ENCODE data around the gene RAB37. TPM values are rescaled to one million over a fixed set of nuclear protein-coding genes. Genes with fewer than 3 reads are reported as not detected.
A peak's percentile ranks its signal among the peaks of the same experiment; 100 is the strongest.

Gene RAB37, protein sequence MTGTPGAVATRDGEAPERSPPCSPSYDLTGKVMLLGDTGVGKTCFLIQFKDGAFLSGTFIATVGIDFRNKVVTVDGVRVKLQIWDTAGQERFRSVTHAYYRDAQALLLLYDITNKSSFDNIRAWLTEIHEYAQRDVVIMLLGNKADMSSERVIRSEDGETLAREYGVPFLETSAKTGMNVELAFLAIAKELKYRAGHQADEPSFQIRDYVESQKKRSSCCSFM
- 10 to 100 TPM; 31.2 to 73.4 (median 40.7) TPM for total RNA-seq
- total RNA-seq (2013) = 64.0 TPM
- 0.64 to 79.1 (median 30.1) reads per million in 29 experiments for total RNA-seq

- CTCF ChIA-PET = interaction anchor here (0.6 to 4.8 kb wide), 18 partner anchors 9 to 379 kb away, joined by 3 to 88 read pairs (median 4); partner anchors contain the start of genes FDXR (in 1 of the 2) and NAT9 (in 1 of the 2)
These were observed at the start of gene RAB37 for GRCh38 chr17:74736513-74737298. Gene RAB37, plus strand, starts transcription at chr17:74737256. Its CDS starts 17 bp downstream, at chr17:74737273.

GRCh38 chr17:74687886-74688285, 49.2 kb upstream of the RAB37 start:
- Histone ChIP-seq H3K36me3 (ENCODE audit: control insufficient read depth in 2 of 2, extremely low read depth in 1 of 2, insufficient read depth in 1 of 2, low read length in 1 of 2) (no peaks in the 10 kb centered on the region), H3K9me3 (no peaks in the 10 kb centered on the region), H3K27me3 (replicated peaks in 1 of 2; ENCODE audit: control insufficient read depth in 2 of 2, extremely low read depth in 1 of 2, insufficient read depth in 2 of 2, low read length in 1 of 2) (peaks cover 0 to 6% of the 10 kb centered on the region in 2 experiments), H3K27ac (ENCODE audit: low read length) (no peak overlapping the region), H3K4me1 (ENCODE audit: control insufficient read depth in 1 of 2, extremely low read depth in 1 of 2, insufficient read depth in 2 of 2, low read length in 2 of 2) (no peaks in the 10 kb centered on the region), H3K4me3 (ENCODE audit: control insufficient read depth in 1 of 2, extremely low read depth in 1 of 2, low read length in 1 of 2) (no peak overlapping the region)
- Mint-ChIP-seq H3K27me3 (peaks cover 5 to 7% of the 10 kb centered on the region in 2 donors), H3K27ac (no peak overlapping the region), H3K4me1 (peaks cover 0 to 2% (median 0%) of the 10 kb centered on the region in 3 donors), H3K36me3 (no peaks in the 10 kb centered on the region), H3K9me3 (no peaks in the 10 kb centered on the region), H3K4me3 (no peak overlapping the region)
- 100% methylated on average over 3 of the region's 3 CpGs for WGBS (ENCODE audit: insufficient coverage)
- CTCF ChIA-PET = no interaction called here
- DNase-seq (no peak), ATAC-seq (replicated peaks in 1 of 4) (no peak)
- POLR2A ChIA-PET = no interaction called here

More at GRCh38 chr17:74736513-74737298, at the start of gene RAB37:
- Mint-ChIP-seq H3K36me3 (no peaks in the 10 kb centered on the region), H3K27me3 (no peaks in the 10 kb centered on the region), H3K27ac (peak within 1 kb of the TSS; percentile 99 to 100), H3K4me1 (peaks cover 48 to 57% (median 54%) of the 10 kb centered on the region in 3 donors), H3K9me3 (no peaks in the 10 kb centered on the region), H3K4me3 (peak within 1 kb of the TSS; percentile 87 to 89 (median 87))
- peaks cover 31 to 76% of the 10 kb centered on the region in 2 experiments for H3K4me1 ChIP-seq (ENCODE audit: control insufficient read depth in 1 of 2, extremely low read depth in 1 of 2, insufficient read depth in 2 of 2, low read length in 2 of 2)
- DNase-seq (peak in 23 of 35 experiments; percentile 34 to 73 (median 46)), ATAC-seq (replicated peaks in 1 of 4) (peak; percentile 24 to 54 (median 35))
- POLR2A ChIA-PET = interaction anchor here in 1 of 2 donors (0.7 to 0.9 kb wide), 2 partner anchors 12 to 79 kb away, joined by 3 to 4 read pairs; no protein-coding TSS in a partner anchor
- no peaks in the 10 kb centered on the region for H3K27me3 ChIP-seq (replicated peaks in 1 of 2; ENCODE audit: control insufficient read depth in 2 of 2, extremely low read depth in 1 of 2, insufficient read depth in 2 of 2, low read length in 1 of 2)
- 6% methylated on average over 57 of the region's 67 CpGs for WGBS (ENCODE audit: insufficient coverage)
- no peaks in the 10 kb centered on the region for H3K9me3 ChIP-seq
- H3K36me3 ChIP-seq (ENCODE audit: control insufficient read depth in 2 of 2, extremely low read depth in 1 of 2, insufficient read depth in 1 of 2, low read length in 1 of 2) = peaks cover 0 to 4% of the 10 kb centered on the region in 2 donors
- H3K27ac ChIP-seq (ENCODE audit: low read length) = peak within 1 kb of the TSS; percentile 80
- peak within 1 kb of the TSS; percentile 83 to 89 for H3K4me3 ChIP-seq (ENCODE audit: control insufficient read depth in 1 of 2, extremely low read depth in 1 of 2, low read length in 1 of 2)

DNA sequence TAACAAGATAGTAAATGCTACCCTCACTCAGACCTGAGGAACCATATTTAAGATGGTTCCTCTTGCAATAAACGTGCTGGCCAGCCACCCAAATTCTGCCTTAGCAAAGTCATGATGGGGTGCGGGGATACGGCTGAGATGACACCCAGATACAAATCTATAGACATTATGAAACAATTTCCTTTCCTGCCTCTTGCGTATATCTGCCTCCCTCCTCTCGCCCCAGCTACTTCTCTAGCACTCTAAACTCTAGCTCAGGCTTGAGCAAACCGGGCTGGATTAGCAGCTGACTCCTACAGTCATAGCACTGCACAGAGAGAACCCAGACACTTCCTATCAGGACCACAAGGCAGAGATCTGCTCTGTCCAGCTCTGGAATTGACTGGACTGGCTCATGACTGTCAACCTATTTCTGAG, 46.6 kb upstream of the RAB37 start:
- H3K4me3 ChIP-seq (ENCODE audit: control insufficient read depth in 1 of 2, extremely low read depth in 1 of 2, low read length in 1 of 2) = no peak overlapping the region
- H3K4me3 Mint-ChIP-seq = no peak overlapping the region
- peaks cover 2 to 5% of the 10 kb centered on the region in 2 donors for H3K27me3 Mint-ChIP-seq
- CTCF ChIA-PET = no interaction called here
- H3K36me3 ChIP-seq (ENCODE audit: control insufficient read depth in 2 of 2, extremely low read depth in 1 of 2, insufficient read depth in 1 of 2, low read length in 1 of 2) = no peaks in the 10 kb centered on the region
- peak in 3 of 35 experiments; percentile 6 to 39 (median 7) for DNase-seq
- no peaks in the 10 kb centered on the region for H3K36me3 Mint-ChIP-seq
- no peak overlapping the region for H3K27ac Mint-ChIP-seq
- H3K9me3 ChIP-seq = no peaks in the 10 kb centered on the region
- no peaks in the 10 kb centered on the region for H3K9me3 Mint-ChIP-seq
- WGBS (ENCODE audit: insufficient coverage) = 46% methylated on average over 6 of the region's 6 CpGs
- no peak overlapping the region for H3K27ac ChIP-seq (ENCODE audit: low read length)
- ATAC-seq (replicated peaks in 1 of 4) = no peak
- no peaks in the 10 kb centered on the region for H3K4me1 ChIP-seq (ENCODE audit: control insufficient read depth in 1 of 2, extremely low read depth in 1 of 2, insufficient read depth in 2 of 2, low read length in 2 of 2)
- H3K27me3 ChIP-seq (replicated peaks in 1 of 2; ENCODE audit: control insufficient read depth in 2 of 2, extremely low read depth in 1 of 2, insufficient read depth in 2 of 2, low read length in 1 of 2) = peaks cover 0 to 17% of the 10 kb centered on the region in 2 experiments
- POLR2A ChIA-PET = no interaction called here
- H3K4me1 Mint-ChIP-seq = peaks cover 0 to 2% (median 0%) of the 10 kb centered on the region in 3 donors

DNA sequence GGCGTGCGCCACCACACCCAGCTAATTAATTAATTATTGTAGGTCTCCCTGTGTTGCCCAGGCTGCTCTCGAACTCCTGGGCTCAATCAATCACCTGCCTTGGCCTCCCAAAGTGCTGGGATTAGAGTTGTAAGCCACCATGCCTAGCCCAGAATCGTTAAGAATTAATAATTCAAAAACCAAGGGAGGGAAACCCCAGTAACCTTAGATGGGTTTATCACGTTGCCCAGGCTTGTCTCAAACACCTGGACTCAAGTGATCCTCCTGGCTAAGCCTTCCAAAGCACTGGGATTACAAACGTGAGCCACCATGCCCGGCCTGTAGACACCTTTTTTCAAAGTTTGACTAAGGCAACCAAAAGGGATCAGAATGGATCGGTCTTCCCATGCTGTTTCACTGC, 45.9 kb upstream of the RAB37 start:
- H3K4me1 ChIP-seq (ENCODE audit: control insufficient read depth in 1 of 2, extremely low read depth in 1 of 2, insufficient read depth in 2 of 2, low read length in 2 of 2) = no peaks in the 10 kb centered on the region
- Mint-ChIP-seq H3K9me3 (no peaks in the 10 kb centered on the region), H3K4me1 (peaks cover 0 to 2% (median 0%) of the 10 kb centered on the region in 3 donors), H3K27me3 (peaks cover 2 to 5% of the 10 kb centered on the region in 2 donors), H3K36me3 (no peaks in the 10 kb centered on the region), H3K4me3 (no peak overlapping the region), H3K27ac (no peak overlapping the region)
- DNase-seq (no peak), ATAC-seq (replicated peaks in 1 of 4) (no peak)
- WGBS (ENCODE audit: insufficient coverage) = 96% methylated on average over 5 of the region's 8 CpGs
- H3K36me3 ChIP-seq (ENCODE audit: control insufficient read depth in 2 of 2, extremely low read depth in 1 of 2, insufficient read depth in 1 of 2, low read length in 1 of 2) = no peaks in the 10 kb centered on the region
- H3K9me3 ChIP-seq = no peaks in the 10 kb centered on the region
- no peak overlapping the region for H3K27ac ChIP-seq (ENCODE audit: low read length)
- H3K27me3 ChIP-seq (replicated peaks in 1 of 2; ENCODE audit: control insufficient read depth in 2 of 2, extremely low read depth in 1 of 2, insufficient read depth in 2 of 2, low read length in 1 of 2) = peaks cover 0 to 23% of the 10 kb centered on the region in 2 experiments
- CTCF ChIA-PET = interaction anchor here (0.7 kb wide), 2 partner anchors 79 to 961 kb away, joined by 3 read pairs; no protein-coding TSS in a partner anchor
- POLR2A ChIA-PET = no interaction called here
- no peak overlapping the region for H3K4me3 ChIP-seq (ENCODE audit: control insufficient read depth in 1 of 2, extremely low read depth in 1 of 2, low read length in 1 of 2)

GRCh38 chr17:74694081-74694480, 43.0 kb upstream of the RAB37 start:
- Mint-ChIP-seq H3K9me3 (no peaks in the 10 kb centered on the region), H3K27ac (no peak overlapping the region), H3K27me3 (peaks cover 5 to 6% of the 10 kb centered on the region in 2 donors), H3K4me3 (no peak overlapping the region), H3K4me1 (no peaks in the 10 kb centered on the region), H3K36me3 (no peaks in the 10 kb centered on the region)
- ChIA-PET POLR2A (no interaction called here), CTCF (no interaction called here)
- no peak for ATAC-seq (replicated peaks in 1 of 4)
- WGBS (ENCODE audit: insufficient coverage) = 74% methylated on average over 2 of the region's 4 CpGs
- DNase-seq = no peak
- H3K4me1 ChIP-seq (ENCODE audit: control insufficient read depth in 1 of 2, extremely low read depth in 1 of 2, insufficient read depth in 2 of 2, low read length in 2 of 2) = no peaks in the 10 kb centered on the region
- no peak overlapping the region for H3K27ac ChIP-seq (ENCODE audit: low read length)
- H3K36me3 ChIP-seq (ENCODE audit: control insufficient read depth in 2 of 2, extremely low read depth in 1 of 2, insufficient read depth in 1 of 2, low read length in 1 of 2) = no peaks in the 10 kb centered on the region
- H3K27me3 ChIP-seq (replicated peaks in 1 of 2; ENCODE audit: control insufficient read depth in 2 of 2, extremely low read depth in 1 of 2, insufficient read depth in 2 of 2, low read length in 1 of 2) = peaks cover 0 to 28% of the 10 kb centered on the region in 2 experiments
- H3K4me3 ChIP-seq (ENCODE audit: control insufficient read depth in 1 of 2, extremely low read depth in 1 of 2, low read length in 1 of 2) = no peak overlapping the region
- no peaks in the 10 kb centered on the region for H3K9me3 ChIP-seq

- Mint-ChIP-seq H3K27me3 (peaks cover 5 to 6% of the 10 kb centered on the region in 2 donors), H3K27ac (no peak overlapping the region), H3K9me3 (no peaks in the 10 kb centered on the region), H3K4me1 (no peaks in the 10 kb centered on the region), H3K4me3 (no peak overlapping the region), H3K36me3 (no peaks in the 10 kb centered on the region)
- ATAC-seq (replicated peaks in 1 of 4) (no peak), DNase-seq (no peak)
- ChIA-PET CTCF (no interaction called here), POLR2A (no interaction called here)
- Histone ChIP-seq H3K9me3 (no peaks in the 10 kb centered on the region), H3K27ac (ENCODE audit: low read length) (no peak overlapping the region), H3K36me3 (ENCODE audit: control insufficient read depth in 2 of 2, extremely low read depth in 1 of 2, insufficient read depth in 1 of 2, low read length in 1 of 2) (no peaks in the 10 kb centered on the region), H3K4me3 (ENCODE audit: control insufficient read depth in 1 of 2, extremely low read depth in 1 of 2, low read length in 1 of 2) (no peak overlapping the region), H3K4me1 (ENCODE audit: control insufficient read depth in 1 of 2, extremely low read depth in 1 of 2, insufficient read depth in 2 of 2, low read length in 2 of 2) (no peaks in the 10 kb centered on the region), H3K27me3 (replicated peaks in 1 of 2; ENCODE audit: control insufficient read depth in 2 of 2, extremely low read depth in 1 of 2, insufficient read depth in 2 of 2, low read length in 1 of 2) (peaks cover 0 to 34% of the 10 kb centered on the region in 2 experiments)
- WGBS (ENCODE audit: insufficient coverage) = 72% methylated on average over 10 of the region's 11 CpGs
These were observed 41.4 kb upstream of the RAB37 start for GRCh38 chr17:74695629-74696028.
